Panc1 (cell line): ENCODE measurements around the gene CENPP.

Experiments used
- CTCF ChIP-seq: fragments of 450-650 bp; IDR thresholded peaks from 2 replicates; pipeline ENCODE4 v1.5.1; 2017; ENCODE audit warnings: mild to moderate bottlenecking
- POLR2AphosphoS5 ChIP-seq: IDR thresholded peaks from 2 replicates; pipeline ENCODE4 v1.6.1; 2012; ENCODE audit warnings: mild to moderate bottlenecking, low read depth, low read length, moderate library complexity
- TF ChIP-seq, protein P1 (sequence below), 2 experiments: IDR thresholded peaks; 2 replicates each; pipeline ENCODE4 v1.6.1; 2011 to 2012; ENCODE audit warnings: low read depth in 2 of 2, control low read depth in 1 of 2, low read length in 1 of 2, mild to moderate bottlenecking in 1 of 2, moderate library complexity in 1 of 2; ENCODE audit not compliant: insufficient read depth in 1 of 2

- TF ChIP-seq CTCF (no peak), POLR2AphosphoS5 (no peak)
- TF ChIP-seq, protein P1, sequence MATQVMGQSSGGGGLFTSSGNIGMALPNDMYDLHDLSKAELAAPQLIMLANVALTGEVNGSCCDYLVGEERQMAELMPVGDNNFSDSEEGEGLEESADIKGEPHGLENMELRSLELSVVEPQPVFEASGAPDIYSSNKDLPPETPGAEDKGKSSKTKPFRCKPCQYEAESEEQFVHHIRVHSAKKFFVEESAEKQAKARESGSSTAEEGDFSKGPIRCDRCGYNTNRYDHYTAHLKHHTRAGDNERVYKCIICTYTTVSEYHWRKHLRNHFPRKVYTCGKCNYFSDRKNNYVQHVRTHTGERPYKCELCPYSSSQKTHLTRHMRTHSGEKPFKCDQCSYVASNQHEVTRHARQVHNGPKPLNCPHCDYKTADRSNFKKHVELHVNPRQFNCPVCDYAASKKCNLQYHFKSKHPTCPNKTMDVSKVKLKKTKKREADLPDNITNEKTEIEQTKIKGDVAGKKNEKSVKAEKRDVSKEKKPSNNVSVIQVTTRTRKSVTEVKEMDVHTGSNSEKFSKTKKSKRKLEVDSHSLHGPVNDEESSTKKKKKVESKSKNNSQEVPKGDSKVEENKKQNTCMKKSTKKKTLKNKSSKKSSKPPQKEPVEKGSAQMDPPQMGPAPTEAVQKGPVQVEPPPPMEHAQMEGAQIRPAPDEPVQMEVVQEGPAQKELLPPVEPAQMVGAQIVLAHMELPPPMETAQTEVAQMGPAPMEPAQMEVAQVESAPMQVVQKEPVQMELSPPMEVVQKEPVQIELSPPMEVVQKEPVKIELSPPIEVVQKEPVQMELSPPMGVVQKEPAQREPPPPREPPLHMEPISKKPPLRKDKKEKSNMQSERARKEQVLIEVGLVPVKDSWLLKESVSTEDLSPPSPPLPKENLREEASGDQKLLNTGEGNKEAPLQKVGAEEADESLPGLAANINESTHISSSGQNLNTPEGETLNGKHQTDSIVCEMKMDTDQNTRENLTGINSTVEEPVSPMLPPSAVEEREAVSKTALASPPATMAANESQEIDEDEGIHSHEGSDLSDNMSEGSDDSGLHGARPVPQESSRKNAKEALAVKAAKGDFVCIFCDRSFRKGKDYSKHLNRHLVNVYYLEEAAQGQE (IDR thresholded peaks at IDR 0.05; ENCODE audit: insufficient read depth in 1 of 2, low read depth in 2 of 2, low read length in 1 of 2): no peak
Observed at GRCh38 chr9:92617195-92617813, 291.6 kb downstream of the CENPP start.
